ENCODE data around the gene LRP1-AS. TPM values are rescaled to one million over a fixed set of nuclear protein-coding genes. Genes with fewer than 3 reads are reported as not detected.

Gene LRP1-AS
- total RNA-seq, 1 donor from 2014 or later, result not detected

DNA sequence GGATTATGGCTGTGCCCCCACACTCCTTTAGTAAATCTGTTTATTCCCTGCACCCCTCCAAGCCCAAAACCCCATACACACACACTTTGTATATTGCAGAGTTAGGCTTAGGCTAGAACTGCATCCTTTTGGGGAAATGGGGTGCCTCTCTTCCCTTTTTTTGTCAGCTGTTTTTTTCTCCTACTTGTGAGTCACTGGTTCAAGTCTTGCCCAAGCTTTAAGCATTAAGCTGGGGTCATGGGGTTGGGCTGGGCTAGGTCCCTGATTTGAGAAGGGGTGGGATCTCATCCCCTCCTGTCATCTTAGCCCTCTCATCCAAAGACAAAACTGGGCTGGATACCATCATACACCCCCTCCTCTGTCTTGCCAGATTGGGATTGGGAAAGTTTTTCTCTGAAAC, 17.5 kb downstream of the LRP1-AS start:
- Histone ChIP-seq H3K27me3 (ENCODE audit: low read depth) (no peaks in the 10 kb centered on the region), H3K9me3 (replicated peaks) (no peaks in the 10 kb centered on the region), H3K4me3 (peak overlapping the region; percentile 91), H3K4me1 (peaks cover 75% of the 10 kb centered on the region), H3K36me3 (no peaks in the 10 kb centered on the region), H3K27ac (replicated peaks) (peak overlapping the region; percentile 99)
- intact Hi-C loops (cut with micrococcal nuclease), result no loop called here
- TF ChIP-seq, protein P1, sequence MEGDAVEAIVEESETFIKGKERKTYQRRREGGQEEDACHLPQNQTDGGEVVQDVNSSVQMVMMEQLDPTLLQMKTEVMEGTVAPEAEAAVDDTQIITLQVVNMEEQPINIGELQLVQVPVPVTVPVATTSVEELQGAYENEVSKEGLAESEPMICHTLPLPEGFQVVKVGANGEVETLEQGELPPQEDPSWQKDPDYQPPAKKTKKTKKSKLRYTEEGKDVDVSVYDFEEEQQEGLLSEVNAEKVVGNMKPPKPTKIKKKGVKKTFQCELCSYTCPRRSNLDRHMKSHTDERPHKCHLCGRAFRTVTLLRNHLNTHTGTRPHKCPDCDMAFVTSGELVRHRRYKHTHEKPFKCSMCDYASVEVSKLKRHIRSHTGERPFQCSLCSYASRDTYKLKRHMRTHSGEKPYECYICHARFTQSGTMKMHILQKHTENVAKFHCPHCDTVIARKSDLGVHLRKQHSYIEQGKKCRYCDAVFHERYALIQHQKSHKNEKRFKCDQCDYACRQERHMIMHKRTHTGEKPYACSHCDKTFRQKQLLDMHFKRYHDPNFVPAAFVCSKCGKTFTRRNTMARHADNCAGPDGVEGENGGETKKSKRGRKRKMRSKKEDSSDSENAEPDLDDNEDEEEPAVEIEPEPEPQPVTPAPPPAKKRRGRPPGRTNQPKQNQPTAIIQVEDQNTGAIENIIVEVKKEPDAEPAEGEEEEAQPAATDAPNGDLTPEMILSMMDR (IDR thresholded peaks at IDR 0.05; ENCODE audit: borderline replicate concordance), result no peak
- no peak for DNase-seq

DNA sequence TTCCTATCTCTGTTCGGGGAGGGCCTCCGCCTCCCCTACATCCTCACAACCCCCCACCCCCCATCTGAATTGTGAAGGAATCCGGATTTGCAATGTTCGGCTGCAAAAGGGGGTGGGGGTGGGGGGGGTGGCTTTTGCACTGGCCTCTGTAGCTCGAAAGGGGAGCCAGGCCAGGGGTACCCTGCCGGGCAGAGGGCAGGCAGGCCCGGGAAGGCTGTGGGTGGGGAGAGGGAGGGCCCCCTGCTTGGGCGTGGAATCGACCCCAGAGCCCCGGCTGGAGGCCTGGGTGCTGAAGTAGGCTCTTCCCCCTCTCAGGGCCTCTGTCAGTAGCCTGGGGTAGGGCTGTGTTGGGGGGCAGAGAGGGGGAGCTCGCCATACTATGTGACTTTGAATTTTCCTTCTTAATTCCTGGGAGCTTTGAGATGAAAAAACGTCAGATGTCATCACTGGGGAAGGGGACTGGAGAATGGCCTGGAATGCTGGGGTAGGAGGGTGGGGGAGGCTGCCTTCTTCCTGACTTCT, 18.0 kb downstream of the LRP1-AS start:
- Histone ChIP-seq H3K4me3 (peak overlapping the region; percentile 91), H3K9me3 (replicated peaks) (no peaks in the 10 kb centered on the region), H3K27ac (replicated peaks) (peak overlapping the region; percentile 99), H3K4me1 (peaks cover 70% of the 10 kb centered on the region), H3K27me3 (ENCODE audit: low read depth) (no peaks in the 10 kb centered on the region), H3K36me3 (no peaks in the 10 kb centered on the region)
- TF ChIP-seq, protein P1 (IDR thresholded peaks at IDR 0.05; ENCODE audit: borderline replicate concordance), result no peak
- intact Hi-C loops (cut with micrococcal nuclease), result no loop called here
- DNase-seq, result no peak

DNA sequence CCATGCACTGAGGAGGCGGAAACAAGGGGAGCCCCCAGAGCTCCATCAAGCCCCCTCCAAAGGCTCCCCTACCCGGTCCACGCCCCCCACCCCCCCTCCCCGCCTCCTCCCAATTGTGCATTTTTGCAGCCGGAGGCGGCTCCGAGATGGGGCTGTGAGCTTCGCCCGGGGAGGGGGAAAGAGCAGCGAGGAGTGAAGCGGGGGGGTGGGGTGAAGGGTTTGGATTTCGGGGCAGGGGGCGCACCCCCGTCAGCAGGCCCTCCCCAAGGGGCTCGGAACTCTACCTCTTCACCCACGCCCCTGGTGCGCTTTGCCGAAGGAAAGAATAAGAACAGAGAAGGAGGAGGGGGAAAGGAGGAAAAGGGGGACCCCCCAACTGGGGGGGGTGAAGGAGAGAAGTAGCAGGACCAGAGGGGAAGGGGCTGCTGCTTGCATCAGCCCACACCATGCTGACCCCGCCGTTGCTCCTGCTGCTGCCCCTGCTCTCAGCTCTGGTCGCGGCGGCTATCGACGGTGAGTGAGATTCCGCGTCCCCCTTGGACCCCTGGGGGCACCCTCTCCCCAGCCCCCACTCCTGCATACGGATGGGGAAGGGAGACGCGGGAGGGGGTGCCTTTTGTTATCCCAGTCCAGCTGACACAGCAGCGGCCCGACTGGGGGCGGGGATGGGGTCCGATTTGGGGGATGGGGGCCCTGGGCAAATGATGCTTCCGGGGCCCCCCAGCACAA, 18.7 kb downstream of the LRP1-AS start:
- H3K27ac ChIP-seq (replicated peaks), result peak overlapping the region; percentile 99
- H3K27me3 ChIP-seq (ENCODE audit: low read depth), result no peaks in the 10 kb centered on the region
- TF ChIP-seq, protein P1 (IDR thresholded peaks at IDR 0.05; ENCODE audit: borderline replicate concordance), result no peak
- DNase-seq, result no peak
- H3K4me1 ChIP-seq, result peaks cover 63% of the 10 kb centered on the region
- H3K36me3 ChIP-seq, result no peaks in the 10 kb centered on the region
- H3K4me3 ChIP-seq, result peak overlapping the region; percentile 91
- no peaks in the 10 kb centered on the region for H3K9me3 ChIP-seq (replicated peaks)
- intact Hi-C loops (cut with micrococcal nuclease), result no loop called here

DNA sequence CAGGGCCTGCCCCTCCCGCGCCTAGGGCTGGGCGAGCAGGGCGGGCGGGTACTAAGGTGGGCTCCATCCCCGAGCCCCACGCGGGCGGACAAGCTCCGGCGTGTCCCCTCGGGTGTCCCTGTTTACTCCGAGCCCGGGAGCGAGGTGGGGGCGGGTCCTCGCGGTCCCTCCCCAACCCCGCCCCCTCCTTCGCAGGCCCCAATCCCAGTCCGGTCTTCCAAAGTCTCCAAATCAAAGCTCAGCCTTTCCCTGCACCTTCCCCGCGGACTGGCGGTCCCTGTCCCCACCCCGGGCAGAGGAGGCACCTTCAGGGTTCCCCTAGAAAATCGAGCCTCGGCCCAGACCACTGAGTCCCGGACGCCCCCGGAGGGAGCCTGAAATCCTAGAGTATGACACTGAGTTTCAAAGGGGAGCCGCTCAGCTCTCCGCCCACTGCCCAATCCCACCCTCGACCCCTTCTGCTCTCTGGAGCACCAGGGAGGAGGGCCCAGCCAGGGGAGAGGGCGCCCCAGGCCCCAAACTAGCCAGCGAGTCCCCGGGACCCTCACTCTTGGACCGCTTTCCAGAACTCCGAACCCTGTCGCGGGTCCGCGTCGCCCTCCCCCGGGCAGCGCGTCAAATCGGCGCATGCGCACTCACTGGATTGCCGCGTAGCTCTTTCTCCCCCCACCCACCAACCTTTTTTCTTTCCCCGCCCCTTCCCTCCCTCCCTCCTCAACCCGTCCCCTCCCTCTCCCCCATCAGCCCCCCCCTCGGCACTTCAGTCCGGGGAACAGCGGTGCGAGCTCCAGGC, 19.5 kb downstream of the LRP1-AS start, which contains the start of gene LRP1:
Gene LRP1, plus strand, starts transcription at position 758 of the 793 bp plus-strand sequence. CDS start 482 bp downstream, outside the sequence.
- intact Hi-C loops (cut with micrococcal nuclease), result no loop called here
- DNase-seq, result peak; percentile 87
- H3K27ac ChIP-seq (replicated peaks), result peak within 1 kb of the TSS; percentile 99
- no peaks in the 10 kb centered on the region for H3K9me3 ChIP-seq (replicated peaks)
- TF ChIP-seq, protein P1 (IDR thresholded peaks at IDR 0.05; ENCODE audit: borderline replicate concordance), result no peak
- H3K36me3 ChIP-seq, result no peaks in the 10 kb centered on the region
- no peaks in the 10 kb centered on the region for H3K27me3 ChIP-seq (ENCODE audit: low read depth)
- peak within 1 kb of the TSS; percentile 91 for H3K4me3 ChIP-seq
- peaks cover 56% of the 10 kb centered on the region for H3K4me1 ChIP-seq

DNA sequence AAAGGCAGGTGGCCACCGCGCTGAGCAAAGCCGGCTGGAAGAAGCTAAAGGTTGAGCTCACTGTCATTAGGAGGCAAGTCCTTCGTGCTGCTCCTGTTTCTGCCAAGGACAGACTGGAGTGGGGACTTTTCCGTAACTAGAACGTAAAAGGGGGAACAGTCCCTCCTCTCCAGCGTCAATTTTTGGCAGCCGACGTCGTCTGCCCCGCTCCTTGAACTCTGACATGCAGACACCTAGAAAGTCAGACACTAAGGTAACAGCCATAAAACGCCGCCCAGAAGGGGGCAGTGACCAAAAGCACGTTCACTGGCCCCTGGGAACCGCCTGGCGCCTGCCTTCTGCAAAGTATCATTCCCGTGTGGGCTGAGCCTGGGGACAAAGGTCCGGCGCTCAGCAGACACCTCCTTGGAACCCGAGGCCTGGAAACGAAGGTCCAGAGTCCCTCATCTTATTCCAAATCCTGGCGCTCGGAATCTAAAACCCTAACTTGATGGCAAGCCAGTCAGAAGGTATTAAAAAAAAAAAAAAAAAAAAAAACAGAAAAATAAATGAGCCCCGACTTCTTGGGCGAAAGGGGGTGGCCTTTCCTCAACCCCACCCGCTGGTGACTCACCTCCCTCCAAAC, 20.2 kb downstream of the LRP1-AS start:
- TF ChIP-seq, protein P1 (IDR thresholded peaks at IDR 0.05; ENCODE audit: borderline replicate concordance), result peak; percentile 52
- H3K9me3 ChIP-seq (replicated peaks), result no peaks in the 10 kb centered on the region
- peak overlapping the region; percentile 99 for H3K27ac ChIP-seq (replicated peaks)
- H3K4me3 ChIP-seq, result peak overlapping the region; percentile 91
- DNase-seq, result peak; percentile 77
- intact Hi-C loops (cut with micrococcal nuclease), result no loop called here
- H3K27me3 ChIP-seq (ENCODE audit: low read depth), result no peaks in the 10 kb centered on the region
- H3K36me3 ChIP-seq, result no peaks in the 10 kb centered on the region
- peaks cover 48% of the 10 kb centered on the region for H3K4me1 ChIP-seq
